Psoas muscle (tissue), 8 donors: ENCODE data around the gene KLHL13. TPM values are rescaled to one million over a fixed set of nuclear protein-coding genes. Genes with fewer than 3 reads are reported as not detected.
A peak's percentile ranks its signal among the peaks of the same experiment; 100 is the strongest.

Source experiments
- ATAC-seq, 4 donors: fragments of 200-7000 bp; cut with Tn5 transposase; one replicate each; pipeline ENCODE4 v1.9.1; 2020; ENCODE audit warnings: moderate library complexity in 3 of 4, mild to moderate bottlenecking in 2 of 4
- DNase-seq, 2 donors: peaks; one replicate each; pipeline ENCODE4 v3.0.0-alpha.2; 2020
- H3K27ac ChIP-seq: fragments of 200-600 bp; one replicate; pipeline ENCODE4 v1.8.0; 2022
- H3K27me3 ChIP-seq, 3 donors: fragments of 200-600 bp in 1 of 3; one replicate each; pipeline versions ENCODE4 v1.6.1 to v1.8.0; 2013 to 2022; ENCODE audit warnings: low read length in 2 of 3, mild to moderate bottlenecking in 2 of 3, moderate library complexity in 1 of 3; ENCODE audit not compliant: insufficient read depth in 3 of 3
- H3K36me3 ChIP-seq, 2 donors: fragments of 200-600 bp in 1 of 2; one replicate each; pipeline versions ENCODE4 v1.6.1 to v1.8.0; 2013 to 2022; ENCODE audit warnings: low read depth in 1 of 2, mild to moderate bottlenecking in 1 of 2, moderate library complexity in 1 of 2; ENCODE audit not compliant: insufficient read depth in 1 of 2
- H3K4me1 ChIP-seq: fragments of 200-600 bp; one replicate; pipeline ENCODE4 v1.8.0; 2022
- H3K4me3 ChIP-seq: fragments of 200-600 bp; one replicate; pipeline ENCODE4 v1.8.0; 2022; ENCODE audit warnings: mild to moderate bottlenecking
- H3K9me3 ChIP-seq: fragments of 200-600 bp; one replicate; pipeline ENCODE4 v1.8.0; 2022
- CTCF ChIP-seq: fragments of 200-600 bp; IDR thresholded peaks from one replicate; pipeline ENCODE4 v1.8.0; 2022; ENCODE audit warnings: antibody characterized with exemption
- WGBS, 3 donors: extraction: QIAGEN DNeasy Blood & Tissue Kit; methylation state at CpG; one replicate each; pipeline versions ENCODE4 v1.1.6 to v1.1.7; 2013; 5-methylcytosine and 5-hydroxymethylcytosine counted together
- intact Hi-C, 2 donors: fragments of 100-400 bp; cut with DNase I; formaldehyde crosslinking; loops; one replicate each; pipeline versions ENCODE4 v1.11.0 to v1.14.2; 2022
- polyA plus RNA-seq, 3 donors: library from polyadenylated mRNA; stranded (reverse); fragments of 200-250 nt; gene quantifications; one replicate each; pipeline ENCODE4 v1.2.3, GENCODE V29; 2013
- total RNA-seq, 4 donors: library from RNA; stranded (reverse); fragmentation: NEBNext Ultra II Directional in 2 of 4; extraction: Animal tissue kit (Norgen Biotek cat#: 25700) in 2 of 4; gene quantifications; one replicate each; pipeline versions ENCODE4 v1.2.1 to v1.2.4, GENCODE V29; 2021 to 2023
- donor health status: healthy with polysubstance abuse.
- donor health status: DM: no; HTN: no; CAD: no; lungs with moderate emphysema.
- donor health status: Bipolar disorder and iron deficiency.
- donor health status: healthy.
- donor health status: DM: yes; HTN: yes; CAD: no.
- donor health status: DM: no; HTN: no; CAD: no.
- donor health status: DM: no; HTN: no; CAD: no.
- donor health status: DM: yes; HTN: yes; CAD: no.

Gene KLHL13
- total and polyA plus RNA-seq, 7 donors: 0.61 to 4.5 (median 1.5) TPM

- Histone ChIP-seq H3K9me3 (no peaks in the 10 kb centered on the region), H3K36me3 (no peaks in the 10 kb centered on the region), H3K4me3 (no peak overlapping the region), H3K27me3 (no peaks in the 10 kb centered on the region), H3K27ac (no peak overlapping the region), H3K4me1 (no peaks in the 10 kb centered on the region)
- intact Hi-C loops: no loop called here
- DNase-seq: no peak
- ATAC-seq: no peak
- no peak for TF ChIP-seq CTCF
These were observed 116.1 kb downstream of the KLHL13 start for GRCh38 chrX:118000518-118000917.

DNA sequence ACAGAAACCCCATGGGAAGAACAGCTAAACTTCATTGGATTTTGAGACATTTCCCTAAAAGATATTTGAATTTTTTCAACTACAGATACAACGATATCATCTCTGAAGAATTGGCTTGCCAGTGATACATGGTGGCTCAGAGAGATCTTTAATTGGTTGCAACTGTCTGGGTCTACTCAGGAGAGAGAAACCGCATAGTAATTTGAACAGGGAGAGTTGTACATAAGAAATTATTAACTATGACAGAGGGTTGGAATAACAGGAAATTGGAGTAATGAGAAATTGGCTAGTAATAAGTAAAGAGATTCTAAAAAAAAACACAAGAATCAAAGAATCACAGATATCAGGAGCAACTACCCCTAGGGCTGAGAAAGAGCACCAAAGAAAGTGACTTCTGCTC, 118.4 kb downstream of the KLHL13 start:
- Histone ChIP-seq H3K4me1 (no peaks in the 10 kb centered on the region), H3K27me3 (no peaks in the 10 kb centered on the region), H3K4me3 (no peak overlapping the region), H3K27ac (no peak overlapping the region), H3K9me3 (no peaks in the 10 kb centered on the region), H3K36me3 (no peaks in the 10 kb centered on the region)
- no peak for DNase-seq
- 66 to 86% (median 82%) methylated on average over 2 of the region's 2 CpGs for WGBS, 3 donors
- intact Hi-C loops: loop anchor here in 1 of 2 donors (10.0 kb wide), 1 partner anchor 227 kb away; no protein-coding TSS in a partner anchor
- no peak for ATAC-seq
- TF ChIP-seq CTCF: no peak

GRCh38 chrX:117996918-117997480, 119.6 kb downstream of the KLHL13 start:
- Histone ChIP-seq H3K4me3 (no peak overlapping the region), H3K27ac (no peak overlapping the region), H3K27me3 (no peaks in the 10 kb centered on the region), H3K9me3 (no peaks in the 10 kb centered on the region), H3K36me3 (no peaks in the 10 kb centered on the region), H3K4me1 (no peaks in the 10 kb centered on the region)
- 57 to 76% (median 71%) methylated on average over 3 of the region's 3 CpGs for WGBS, 3 donors
- peak; percentile 18 for TF ChIP-seq CTCF
- intact Hi-C loops: loop anchor here in 1 of 2 donors (10.0 kb wide), 1 partner anchor 228 kb away; no protein-coding TSS in a partner anchor
- no peak for DNase-seq
- no peak for ATAC-seq

GRCh38 chrX:117996408-117996807, 120.2 kb downstream of the KLHL13 start:
- TF ChIP-seq CTCF: no peak
- DNase-seq (no peak), ATAC-seq (no peak)
- H3K27me3 ChIP-seq: no peaks in the 10 kb centered on the region
- 71 to 90% (median 87%) methylated on average over 4 of the region's 4 CpGs for WGBS, 3 donors
- H3K4me3 ChIP-seq: no peak overlapping the region
- no peak overlapping the region for H3K27ac ChIP-seq
- intact Hi-C loops: loop anchor here in 1 of 2 donors (10.0 kb wide), 1 partner anchor 228 kb away; no protein-coding TSS in a partner anchor
- no peaks in the 10 kb centered on the region for H3K4me1 ChIP-seq
- no peaks in the 10 kb centered on the region for H3K36me3 ChIP-seq
- no peaks in the 10 kb centered on the region for H3K9me3 ChIP-seq

DNA sequence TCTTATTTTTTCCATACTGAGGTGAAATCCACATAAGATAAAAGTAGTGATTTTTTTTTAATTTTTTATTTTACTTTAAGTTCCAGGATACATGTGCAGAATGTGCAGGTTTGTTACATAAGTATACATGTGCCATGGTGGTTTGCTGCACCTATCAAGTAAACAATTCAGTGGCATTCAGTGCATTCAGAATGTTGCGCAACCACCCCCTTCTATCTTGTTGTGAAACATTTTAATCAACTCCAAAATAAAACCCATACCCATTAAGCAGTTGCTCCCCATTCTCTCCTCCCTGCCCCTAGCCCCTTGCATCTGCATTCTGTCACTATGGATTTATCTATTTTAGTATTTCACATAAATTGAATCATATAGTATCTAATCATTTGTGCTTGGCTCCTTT, 121.2 kb downstream of the KLHL13 start:
- intact Hi-C loops: loop anchor here in 1 of 2 donors (10.0 kb wide), 1 partner anchor 229 kb away; no protein-coding TSS in a partner anchor
- ATAC-seq (no peak), DNase-seq (no peak)
- TF ChIP-seq CTCF: no peak
- Histone ChIP-seq H3K36me3 (no peaks in the 10 kb centered on the region), H3K27ac (no peak overlapping the region), H3K9me3 (no peaks in the 10 kb centered on the region), H3K27me3 (no peaks in the 10 kb centered on the region), H3K4me1 (no peaks in the 10 kb centered on the region), H3K4me3 (no peak overlapping the region)
- WGBS, 3 donors: 96 to 100% (median 100%) methylated on average over 1 of the region's 1 CpG
